Right forelimb (tissue), 1 donor: Measurements from ENCODE around the gene PTPRF.
"Not testable (repeated sequence)": the region's sequence is repeated elsewhere in the genome, so short reads cannot be mapped to it uniquely, and the experiment has no call there.

ENCODE experiments used
- DNase-seq: peaks from one replicate; pipeline ENCODE4 v3.0.0-alpha.2; 2018

Gene PTPRF

DNA sequence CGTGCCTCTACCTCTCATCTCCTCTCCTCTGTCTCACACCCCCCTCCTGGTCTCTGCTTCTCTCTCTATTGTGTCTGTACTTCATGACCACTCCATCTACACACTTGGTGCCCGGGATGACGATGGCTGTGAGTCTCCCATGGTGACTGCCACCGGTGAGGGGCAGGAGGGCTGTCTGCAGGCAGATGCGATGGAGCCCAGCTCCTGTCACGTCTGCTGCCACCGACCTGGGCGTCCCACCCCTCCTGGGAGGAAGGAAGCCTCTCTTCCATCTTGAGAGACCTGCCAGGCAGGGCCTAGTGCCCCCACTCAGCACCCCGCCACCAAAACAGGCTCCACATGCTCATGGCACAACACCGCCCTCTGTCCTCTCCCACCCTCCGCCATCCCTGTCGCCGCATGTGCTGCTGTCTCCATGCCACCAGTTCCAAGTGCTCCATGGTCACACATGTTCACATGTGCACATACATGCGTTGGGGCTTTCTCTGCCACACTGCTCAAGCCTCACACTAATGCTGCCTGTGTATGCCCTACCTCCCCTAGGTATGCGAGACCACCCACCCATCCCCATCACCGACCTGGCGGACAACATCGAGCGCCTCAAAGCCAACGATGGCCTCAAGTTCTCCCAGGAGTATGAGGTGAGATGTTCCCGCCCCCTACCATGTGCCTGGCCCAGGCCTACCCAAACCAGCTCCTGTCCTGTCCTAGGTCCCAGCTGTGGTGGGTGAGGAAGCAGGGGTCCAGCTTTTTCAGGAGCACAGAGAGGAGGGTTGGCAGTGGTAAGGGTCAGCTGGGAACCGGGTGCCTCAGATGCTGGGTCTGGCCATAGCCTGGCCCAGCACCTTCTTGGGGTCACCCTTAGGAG is 82.6 kb downstream of the PTPRF start:
- no peak for DNase-seq

DNA sequence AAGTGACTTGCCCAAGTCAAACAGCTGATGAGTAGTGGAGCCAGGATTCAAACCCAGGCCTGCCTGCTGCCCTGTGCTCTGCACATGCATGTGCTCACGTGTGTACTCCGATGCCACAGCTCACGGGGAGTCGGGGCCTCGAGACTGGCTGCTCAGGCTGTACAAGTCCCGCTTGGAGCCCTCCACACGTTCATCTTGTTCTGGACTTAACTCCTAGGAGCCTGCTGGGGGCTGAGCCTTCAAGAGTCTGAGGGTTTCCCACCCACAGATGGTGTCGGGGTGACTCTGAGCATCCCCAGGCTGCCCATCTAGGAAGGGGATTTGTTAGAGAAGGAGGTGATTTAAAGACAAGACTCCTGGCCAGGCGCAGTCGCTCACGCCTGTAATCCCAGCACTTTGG is 83.5 kb downstream of the PTPRF start:
- DNase-seq: no peak

DNA sequence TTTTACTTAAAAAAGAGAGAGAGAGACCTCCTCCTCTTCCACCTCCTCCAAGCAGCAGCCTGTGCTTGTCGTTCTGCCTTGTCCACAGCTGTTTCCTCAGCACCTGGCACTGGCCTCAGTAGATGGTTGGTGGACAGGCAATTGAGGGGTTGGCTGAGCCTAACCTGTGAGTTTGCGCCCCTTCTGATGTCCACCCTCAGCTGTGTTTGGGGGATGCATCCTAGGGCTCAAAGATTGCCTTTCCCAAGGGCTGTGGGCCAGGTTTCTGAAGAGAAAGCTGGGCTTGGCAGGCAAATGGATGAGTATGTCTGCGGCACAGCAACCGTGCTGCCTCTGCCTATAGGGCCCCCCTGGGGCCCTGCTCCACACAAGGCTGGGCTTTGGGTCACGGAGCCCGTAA is 84.2 kb downstream of the PTPRF start:
- DNase-seq: no peak

DNA sequence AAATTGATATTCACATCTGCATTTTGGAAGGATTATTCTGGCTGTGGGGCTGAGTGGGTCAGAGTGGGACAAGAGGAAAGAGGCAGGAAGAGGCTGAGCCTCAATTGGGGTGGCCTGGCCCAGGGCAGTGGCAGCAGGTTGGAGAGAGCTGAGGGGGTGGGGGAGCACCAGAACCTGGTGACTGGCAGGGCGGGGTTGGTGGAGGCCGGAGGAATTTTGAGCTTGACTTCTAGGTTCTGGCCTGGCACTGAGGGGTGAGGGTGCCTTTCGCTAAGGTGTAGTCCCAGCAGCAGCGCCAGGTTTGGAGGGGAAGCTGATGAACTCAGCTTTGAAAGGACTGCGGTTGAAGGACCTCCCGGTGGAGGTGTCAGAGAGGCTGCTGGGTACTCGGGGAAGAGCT is 85.7 kb downstream of the PTPRF start:
- no peak for DNase-seq

- no peak for DNase-seq
Measured at GRCh38 chr1:43617011-43617410, 86.3 kb downstream of the PTPRF start.

GRCh38 chr1:43617668-43618067 is 87.0 kb downstream of the PTPRF start:
- DNase-seq: no peak

- DNase-seq: no peak
Measured at GRCh38 chr1:43618521-43619313, 88.0 kb downstream of the PTPRF start.

- no peak for DNase-seq
Measured at GRCh38 chr1:43619314-43619790, 88.7 kb downstream of the PTPRF start.

- no peak for DNase-seq
Measured at GRCh38 chr1:43619996-43620920, 89.6 kb downstream of the PTPRF start.

DNA sequence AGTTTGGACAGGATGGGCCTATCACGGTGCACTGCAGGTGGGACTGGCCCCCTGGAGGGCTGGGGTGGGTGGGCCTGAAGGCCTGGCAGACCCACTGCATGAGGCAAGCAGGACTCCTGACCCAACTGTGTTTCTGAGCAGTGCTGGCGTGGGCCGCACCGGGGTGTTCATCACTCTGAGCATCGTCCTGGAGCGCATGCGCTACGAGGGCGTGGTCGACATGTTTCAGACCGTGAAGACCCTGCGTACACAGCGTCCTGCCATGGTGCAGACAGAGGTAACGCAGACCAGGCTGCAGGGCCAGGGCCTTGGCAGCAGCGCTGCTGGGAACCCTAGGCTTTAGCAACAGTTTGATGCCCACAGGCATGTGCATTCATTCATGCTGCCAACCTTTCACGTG is 90.3 kb downstream of the PTPRF start:
- no peak for DNase-seq

- no peak for DNase-seq
Measured at GRCh38 chr1:43621386-43621785, 90.7 kb downstream of the PTPRF start.

- no peak for DNase-seq
Measured at GRCh38 chr1:43621861-43622260, 91.2 kb downstream of the PTPRF start.

GRCh38 chr1:43622471-43622870 is 91.8 kb downstream of the PTPRF start:
- DNase-seq: no peak

GRCh38 chr1:43622901-43623780 is 92.5 kb downstream of the PTPRF start:
- no peak for DNase-seq

- no peak for DNase-seq
Measured at GRCh38 chr1:43625063-43625780, 94.5 kb downstream of the PTPRF start.

DNA sequence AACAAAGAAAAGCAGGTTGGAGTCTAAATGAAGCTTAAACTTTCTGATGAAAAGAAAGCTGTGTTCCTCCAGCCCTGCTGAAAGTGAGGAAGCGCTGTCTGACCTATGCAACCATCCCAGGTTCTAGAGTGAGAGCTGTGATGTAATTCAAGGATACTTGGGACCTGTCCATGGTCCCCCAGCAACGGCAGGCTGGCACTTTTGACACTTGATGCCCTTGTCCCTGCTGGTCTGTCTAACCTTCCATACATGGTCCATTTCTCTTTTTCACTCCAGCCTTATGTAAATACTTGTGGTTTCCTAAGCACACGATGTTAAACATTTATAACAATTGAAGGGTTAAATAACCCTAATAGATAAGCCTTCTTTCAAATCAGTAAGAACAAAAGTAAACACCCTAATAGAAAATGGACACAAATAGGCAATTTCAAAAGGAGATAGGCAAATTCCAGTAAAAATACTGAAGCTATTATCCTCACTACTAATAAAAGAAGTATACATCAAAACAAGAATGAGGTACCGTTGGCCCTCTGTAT is 101.5 kb downstream of the PTPRF start:
- no peak for DNase-seq

DNA sequence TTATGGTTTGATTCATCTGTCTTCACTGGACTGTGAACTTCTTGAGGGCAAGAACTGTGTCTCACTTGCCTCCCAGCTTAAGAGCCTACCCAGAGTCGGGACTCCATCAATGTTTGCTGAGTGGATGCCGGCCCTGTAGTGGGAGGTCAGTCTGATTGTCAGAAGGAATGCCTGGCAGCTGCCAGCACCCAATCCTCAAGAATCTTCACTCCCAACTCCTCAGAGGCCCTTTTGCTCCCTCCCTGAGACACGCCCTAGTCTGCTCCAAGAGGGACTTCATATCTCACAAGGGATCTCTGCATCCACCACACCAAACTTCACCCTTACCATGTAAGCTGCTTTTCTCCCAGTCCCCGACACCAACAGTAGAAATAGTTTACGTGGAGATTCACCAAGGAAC is 104.0 kb downstream of the PTPRF start:
- DNase-seq: no peak

DNA sequence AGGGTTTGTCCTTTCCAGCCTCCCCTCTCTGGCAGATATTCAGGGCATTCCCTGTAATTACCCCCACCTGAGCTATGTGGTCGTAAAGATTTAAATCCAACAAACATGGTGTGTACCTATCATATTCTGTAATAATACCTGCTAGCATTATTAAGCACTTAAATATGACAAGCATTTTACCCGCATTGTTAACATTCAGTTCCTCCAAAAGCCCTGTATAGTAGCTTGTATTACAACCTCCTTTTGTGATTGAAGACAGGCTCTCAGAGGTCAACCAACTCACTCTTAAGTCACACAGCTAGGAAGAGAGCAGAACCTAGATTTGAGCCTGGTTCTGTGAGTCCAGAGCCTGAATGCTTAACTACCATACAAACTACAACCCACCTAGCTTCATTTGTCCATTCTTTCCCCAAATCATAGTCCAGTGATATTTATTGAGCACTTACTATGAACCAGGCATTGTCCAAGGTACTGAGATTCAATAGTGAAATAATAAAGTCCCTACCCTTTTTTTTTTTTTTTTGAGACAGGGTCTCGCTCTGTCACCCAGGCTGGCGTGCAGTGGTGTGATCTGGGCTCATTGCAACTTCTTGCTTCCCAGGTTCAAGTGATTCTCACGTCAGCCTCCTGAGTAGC is 105.4 kb downstream of the PTPRF start:
- DNase-seq: no peak

- DNase-seq: no peak
Measured at GRCh38 chr1:43637267-43637666, 106.6 kb downstream of the PTPRF start.

GRCh38 chr1:43638381-43638780 is 107.7 kb downstream of the PTPRF start:
- DNase-seq: not testable (repeated sequence)
